Measurements from ENCODE around the gene CRNKL1. TPM values are rescaled to one million over a fixed set of nuclear protein-coding genes. Genes with fewer than 3 reads are reported as not detected.

Gene CRNKL1
- total and polyA plus RNA-seq, 2 of the 4 experiments (the other 2 are of a cell fraction), result 7.4 to 20.1 TPM

- H4K5ac ChIP-seq (ENCODE audit: low read depth, low read length), result no peak overlapping the region
- H3K9ac ChIP-seq (ENCODE audit: low read depth, low read length), result no peak overlapping the region
- no peak overlapping the region for H3K56ac ChIP-seq (ENCODE audit: extremely low read depth, insufficient read depth, low read length)
- no peaks in the 10 kb centered on the region for H3K9me3 ChIP-seq (ENCODE audit: control insufficient read depth, insufficient read depth, low read length)
- H3K36me3 ChIP-seq (ENCODE audit: control insufficient read depth, insufficient read depth, low read length), result peaks cover 27% of the 10 kb centered on the region
- no peak overlapping the region for H2AK5ac ChIP-seq (ENCODE audit: low read depth, low read length)
- H2BK15ac ChIP-seq (ENCODE audit: low read depth, low read length), result no peak overlapping the region
- H3K18ac ChIP-seq (ENCODE audit: low read depth, low read length), result no peak overlapping the region
- H3K4me3 ChIP-seq (ENCODE audit: insufficient read depth, low read depth, low read length), result no peak overlapping the region
- in situ Hi-C loops (cut with MboI; ENCODE audit: low sequenced_read_pairs), result loop anchor here (25.0 kb wide), 1 partner anchor 1494 kb away; no protein-coding TSS in a partner anchor
- no peak overlapping the region for H3K27ac ChIP-seq (ENCODE audit: insufficient read depth, low read length)
- POLR2A ChIA-PET (ENCODE audit: unreplicated experiment), result no interaction called here
- peaks cover 18 to 23% of the 10 kb centered on the region in 2 experiments for H3K79me1 ChIP-seq (ENCODE audit: low read depth in 1 of 2, low read length in 2 of 2)
- H2BK120ac ChIP-seq (ENCODE audit: low read depth, low read length), result no peak overlapping the region
- WGBS, 2 experiments (ENCODE audit: extremely low coverage in 2 of 2, insufficient read length in 1 of 2), result 100% methylated on average over 1 of the region's 5 CpGs; no CpG with 5 or more reads in 1 of the 2 experiments
- H2AFZ ChIP-seq (replicated peaks; ENCODE audit: low read length, poor library complexity), result no peak overlapping the region
- H3K27me3 ChIP-seq (ENCODE audit: control insufficient read depth, insufficient read depth, low read length), result no peaks in the 10 kb centered on the region
- H2BK5ac ChIP-seq (ENCODE audit: low read depth, low read length, poor library complexity, severe bottlenecking), result no peak overlapping the region
- H3K4ac ChIP-seq (ENCODE audit: low read depth, low read length), result no peak overlapping the region
- TF ChIP-seq NFE2L2 (IDR thresholded peaks at IDR 0.05; ENCODE audit: low read depth, low read length) (no peak), BHLHE40 (IDR thresholded peaks at IDR 0.05; ENCODE audit: low read depth, low read length) (no peak), MAFK (IDR thresholded peaks at IDR 0.05; ENCODE audit: low read depth, low read length) (no peak), POLR2A (IDR thresholded peaks at IDR 0.05; ENCODE audit: low read depth, low read length) (no peak), MAZ (IDR thresholded peaks at IDR 0.05; ENCODE audit: borderline replicate concordance, low read depth, low read length) (no peak), CHD1 (IDR thresholded peaks at IDR 0.05; ENCODE audit: low read depth, low read length) (no peak), CTCF (conservative IDR thresholded peaks at IDR 0.05; ENCODE audit: low read depth, low read length) (no peak), RAD21 (IDR thresholded peaks at IDR 0.05; ENCODE audit: low read length) (no peak), FOS (IDR thresholded peaks at IDR 0.05; ENCODE audit: low read depth, low read length) (no peak), USF2 (IDR thresholded peaks at IDR 0.05; ENCODE audit: low read depth, low read length) (no peak)
- TF ChIP-seq, protein P1, sequence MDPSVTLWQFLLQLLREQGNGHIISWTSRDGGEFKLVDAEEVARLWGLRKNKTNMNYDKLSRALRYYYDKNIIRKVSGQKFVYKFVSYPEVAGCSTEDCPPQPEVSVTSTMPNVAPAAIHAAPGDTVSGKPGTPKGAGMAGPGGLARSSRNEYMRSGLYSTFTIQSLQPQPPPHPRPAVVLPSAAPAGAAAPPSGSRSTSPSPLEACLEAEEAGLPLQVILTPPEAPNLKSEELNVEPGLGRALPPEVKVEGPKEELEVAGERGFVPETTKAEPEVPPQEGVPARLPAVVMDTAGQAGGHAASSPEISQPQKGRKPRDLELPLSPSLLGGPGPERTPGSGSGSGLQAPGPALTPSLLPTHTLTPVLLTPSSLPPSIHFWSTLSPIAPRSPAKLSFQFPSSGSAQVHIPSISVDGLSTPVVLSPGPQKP (IDR thresholded peaks at IDR 0.05; ENCODE audit: borderline replicate concordance, low read depth, low read length), result no peak
- no peak overlapping the region for H3K14ac ChIP-seq (replicated peaks; ENCODE audit: low read depth, low read length)
- ATAC-seq (ENCODE audit: low read depth) (no peak), DNase-seq (no peak)
- no peak overlapping the region for H2BK20ac ChIP-seq (ENCODE audit: low read depth, low read length)
- dilution Hi-C loops (cut with HindIII; ENCODE audit: low sequenced_read_pairs, unreplicated experiment), result no loop called here
- H3K4me1 ChIP-seq (ENCODE audit: control insufficient read depth, insufficient read depth, low read length), result no peaks in the 10 kb centered on the region
- H4K8ac ChIP-seq (ENCODE audit: low read depth in 2 of 2, low read length in 2 of 2), result no peak overlapping the region
- H3K9me1 ChIP-seq (ENCODE audit: insufficient read depth, low read length), result no peaks in the 10 kb centered on the region; the same call in 1 of the 2 replicates
- no peak overlapping the region for H4K91ac ChIP-seq (ENCODE audit: insufficient read depth, low read depth, low read length)
- BruUV-seq (replicated peaks), result no TSS peak
- H3K4me2 ChIP-seq (ENCODE audit: low read depth, low read length), result no peak overlapping the region
- CTCF ChIA-PET, result no interaction called here
- H4K20me1 ChIP-seq (ENCODE audit: insufficient read depth, low read length), result no peaks in the 10 kb centered on the region
- intact Hi-C loops (cut with micrococcal nuclease), result no loop called here
- no peak overlapping the region for H3K23ac ChIP-seq (ENCODE audit: low read depth, low read length)
- no peak overlapping the region for H2AK9ac ChIP-seq (replicated peaks; ENCODE audit: low read depth, low read length, poor library complexity)
Observed at GRCh38 chr20:20031790-20032189, 20.5 kb downstream of the CRNKL1 start.
